HL-60 (cell line): ENCODE data around the gene FOCAD.

Source experiments
- CTCF ChIP-seq: IDR thresholded peaks from one replicate; pipeline ENCODE4 v1.5.1; 2011; ENCODE audit warnings: low read length, control low read depth, inconsistent platforms; ENCODE audit not compliant: insufficient read depth
- GABPA ChIP-seq: IDR thresholded peaks from 2 replicates; pipeline ENCODE4 v1.6.1; 2012; ENCODE audit warnings: low read depth
- REST ChIP-seq: IDR thresholded peaks from 2 replicates; pipeline ENCODE4 v1.6.1; 2012; ENCODE audit warnings: low read depth; ENCODE audit not compliant: insufficient replicate concordance
- SPI1 ChIP-seq: IDR thresholded peaks from 2 replicates; pipeline ENCODE4 v1.6.1; 2012; ENCODE audit warnings: low read depth, mild to moderate bottlenecking, borderline replicate concordance

GRCh38 chr9:20775683-20776082 is 91.6 kb downstream of the FOCAD start:
- no peak for TF ChIP-seq CTCF
- no peak for TF ChIP-seq REST
- no peak for TF ChIP-seq GABPA
- no peak for TF ChIP-seq SPI1
